NAMALWA (cell line): ENCODE results near the gene CACUL1.

Experiments used
- DNase-seq: peaks from one replicate; pipeline ENCODE4 v3.0.0-alpha.2; 2015; ENCODE audit warnings: low spot score

CACUL1 gene

DNA sequence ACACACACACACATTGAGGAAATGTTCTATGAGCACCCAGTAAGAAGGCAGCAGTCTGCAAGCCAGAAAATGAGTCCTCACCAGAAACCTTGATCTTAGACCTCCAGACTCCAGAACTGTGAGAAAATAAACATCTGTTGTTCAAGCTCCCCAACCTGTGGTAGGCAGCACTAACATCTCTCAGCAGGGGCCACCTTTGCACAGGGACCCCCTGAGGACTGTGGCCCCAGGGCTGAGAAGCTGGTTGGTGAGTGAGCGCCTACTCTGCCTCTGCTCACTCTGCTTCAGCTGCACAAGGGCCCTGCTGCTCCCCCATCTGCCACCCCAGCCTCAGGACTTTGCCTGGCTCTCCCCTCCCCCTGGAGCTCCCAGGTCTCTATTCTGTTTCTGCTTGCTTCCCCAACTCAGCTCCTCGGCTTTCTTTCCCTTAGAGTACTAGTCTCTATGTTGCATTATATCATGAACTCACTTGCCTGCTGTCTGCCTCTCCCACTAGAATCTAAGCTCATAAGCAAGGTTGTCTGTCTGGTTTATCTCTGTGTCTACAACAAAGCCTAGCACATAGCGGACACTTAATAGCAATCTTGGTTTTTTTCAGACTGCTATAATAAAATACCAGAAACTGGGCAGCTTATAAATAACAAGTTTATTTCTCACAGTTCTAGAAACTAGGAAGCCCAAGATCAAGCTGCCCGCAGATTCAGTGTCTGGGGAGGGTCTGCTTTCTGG is 118.9 kb downstream of the CACUL1 start:
- no peak for DNase-seq

DNA sequence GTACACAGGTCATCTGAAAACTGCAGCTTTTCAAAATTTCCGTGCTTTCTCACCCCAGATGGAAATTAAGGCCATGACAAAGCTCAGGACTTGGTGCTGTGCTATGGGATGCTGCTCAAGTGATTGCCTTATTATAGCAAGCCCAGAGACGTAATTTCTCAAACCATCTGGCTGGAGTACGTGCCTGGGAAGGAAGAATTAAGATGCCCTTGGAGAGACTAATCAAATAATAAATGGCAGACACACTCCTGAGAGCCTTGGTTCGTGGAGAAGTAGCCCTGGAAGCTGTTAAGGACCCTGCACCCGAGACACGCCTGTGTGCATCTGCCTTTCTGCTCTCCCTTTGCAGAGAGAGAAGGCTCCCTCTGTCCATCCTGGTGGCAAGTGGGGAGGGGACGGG is 121.0 kb downstream of the CACUL1 start:
- no peak for DNase-seq

DNA sequence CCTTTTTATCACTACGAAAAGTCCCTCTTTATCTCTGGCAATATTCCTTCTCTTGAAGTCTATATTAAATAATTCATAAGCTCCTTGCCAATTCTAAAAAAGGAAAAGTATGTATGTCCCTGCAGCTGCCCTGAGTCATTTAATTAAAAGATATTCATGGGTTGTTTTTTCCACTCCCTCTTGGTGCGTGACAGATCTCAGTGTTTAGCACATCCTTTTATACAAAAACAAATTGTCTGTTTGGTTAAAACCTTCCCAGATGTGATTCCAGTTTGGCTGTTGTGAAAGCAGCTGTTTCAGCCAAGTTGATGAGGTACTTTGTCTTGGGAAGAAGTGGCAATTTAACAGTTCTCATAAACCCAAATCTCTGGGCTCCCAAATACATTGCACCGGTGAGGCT is 125.6 kb downstream of the CACUL1 start:
- DNase-seq, result no peak

DNA sequence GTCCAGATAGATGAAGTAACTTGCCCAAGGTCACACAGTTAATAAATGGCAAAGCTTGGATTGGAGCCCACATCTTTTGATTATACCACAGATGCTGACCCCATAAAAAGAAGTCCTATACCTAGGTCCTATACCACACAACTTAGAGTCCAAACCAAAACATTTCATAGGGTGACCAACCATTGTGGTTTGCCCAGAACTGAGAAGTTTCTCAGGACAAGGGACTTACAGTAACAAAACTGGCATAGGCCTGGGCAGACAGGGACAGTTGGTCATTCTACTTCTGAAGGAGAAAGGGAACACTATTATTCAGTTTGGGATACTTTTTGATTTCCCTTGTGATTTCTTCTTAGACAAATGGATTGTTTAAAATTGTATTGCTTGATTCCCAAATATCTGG is 126.4 kb downstream of the CACUL1 start:
- no peak for DNase-seq

DNA sequence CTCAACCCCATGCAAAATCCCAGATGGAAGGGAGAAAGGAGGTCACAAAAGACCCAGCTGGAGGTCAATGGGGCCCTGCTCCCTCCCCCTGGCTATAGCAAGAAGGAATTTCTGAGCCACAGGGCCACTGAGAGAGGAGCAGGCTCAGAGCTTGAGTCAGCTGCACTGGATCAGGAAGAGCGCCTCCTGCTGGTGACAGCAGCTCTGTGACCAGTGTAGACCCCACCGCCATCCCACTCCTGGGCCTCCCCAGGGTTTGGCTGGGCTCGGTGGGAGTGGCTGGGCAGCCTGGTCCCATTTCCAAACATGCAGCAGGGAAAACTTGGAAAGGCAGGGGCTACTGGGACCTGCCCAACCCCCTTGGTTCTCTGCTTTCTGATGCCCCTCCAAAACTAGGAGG is 127.8 kb downstream of the CACUL1 start:
- no peak for DNase-seq
